ENCODE data around the gene GDI1.

DNA sequence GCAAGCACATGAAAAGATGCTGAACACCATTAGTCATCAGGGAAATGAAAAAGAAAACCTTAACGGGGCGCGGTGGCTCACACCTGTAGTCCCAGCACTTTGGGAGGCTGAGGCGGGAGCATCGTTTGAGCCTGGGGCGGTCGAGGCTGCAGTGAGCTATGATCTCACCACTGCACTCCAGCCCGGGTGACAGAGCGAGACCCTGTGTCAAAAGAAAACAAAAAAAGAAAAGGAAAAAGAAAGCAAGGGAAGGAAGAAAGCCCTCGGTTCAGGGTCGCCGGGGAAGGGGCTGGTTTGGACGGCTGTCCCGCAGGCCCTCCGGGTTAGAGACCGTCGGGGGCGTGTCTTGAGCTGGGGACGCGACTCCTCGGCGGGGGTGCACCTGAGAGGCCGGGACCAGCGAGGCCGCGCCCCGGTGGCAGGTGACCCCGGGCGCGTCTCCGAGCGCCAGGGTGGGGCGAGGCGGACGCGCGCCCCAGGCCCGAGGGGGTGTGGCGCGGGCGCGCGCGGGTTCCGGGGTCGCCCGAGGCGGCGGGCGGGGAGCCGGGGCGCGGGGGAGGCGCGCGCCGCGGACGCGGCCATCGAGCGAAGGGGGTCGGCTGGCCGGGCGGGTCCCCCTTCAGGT, 20.6 kb downstream of the GDI1 start:
- TF ChIP-seq POLR2A (IDR thresholded peaks at IDR 0.05), result no peak
- TF ChIP-seq CTCF (IDR thresholded peaks at IDR 0.05), result no peak

Data from thyroid gland (tissue), 4 donors.